Cerebellar cortex (tissue), 1 donor: ENCODE data around the gene PRKCZ.
"Not testable (repeated sequence)": the region's sequence is repeated elsewhere in the genome, so short reads cannot be mapped to it uniquely, and the experiment has no call there.

ENCODE experiments used
- DNase-seq: peaks from one replicate; pipeline ENCODE4 v3.0.0-alpha.2; 2015; ENCODE audit warnings: low spot score

PRKCZ gene

DNA sequence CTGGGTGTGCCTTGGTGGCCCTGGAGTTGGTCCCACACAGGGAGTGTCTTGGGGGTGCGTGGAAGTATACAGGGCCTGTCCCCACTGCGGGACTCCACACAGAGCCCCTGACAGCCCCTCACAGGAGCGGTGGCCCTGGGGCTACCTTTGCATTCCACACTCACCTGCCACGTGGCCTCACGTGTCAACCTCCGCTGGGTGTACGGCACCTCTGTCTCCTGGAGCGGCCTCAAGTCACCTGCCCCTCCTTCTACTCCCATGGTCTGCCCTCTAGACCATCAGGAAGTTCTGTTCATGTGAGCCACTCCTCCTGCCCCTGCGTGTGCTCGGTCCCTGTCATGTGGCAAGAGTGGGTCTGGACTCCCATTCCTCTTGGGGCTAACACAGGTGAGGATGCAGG is 85.7 kb downstream of the PRKCZ start:
- no peak for DNase-seq

DNA sequence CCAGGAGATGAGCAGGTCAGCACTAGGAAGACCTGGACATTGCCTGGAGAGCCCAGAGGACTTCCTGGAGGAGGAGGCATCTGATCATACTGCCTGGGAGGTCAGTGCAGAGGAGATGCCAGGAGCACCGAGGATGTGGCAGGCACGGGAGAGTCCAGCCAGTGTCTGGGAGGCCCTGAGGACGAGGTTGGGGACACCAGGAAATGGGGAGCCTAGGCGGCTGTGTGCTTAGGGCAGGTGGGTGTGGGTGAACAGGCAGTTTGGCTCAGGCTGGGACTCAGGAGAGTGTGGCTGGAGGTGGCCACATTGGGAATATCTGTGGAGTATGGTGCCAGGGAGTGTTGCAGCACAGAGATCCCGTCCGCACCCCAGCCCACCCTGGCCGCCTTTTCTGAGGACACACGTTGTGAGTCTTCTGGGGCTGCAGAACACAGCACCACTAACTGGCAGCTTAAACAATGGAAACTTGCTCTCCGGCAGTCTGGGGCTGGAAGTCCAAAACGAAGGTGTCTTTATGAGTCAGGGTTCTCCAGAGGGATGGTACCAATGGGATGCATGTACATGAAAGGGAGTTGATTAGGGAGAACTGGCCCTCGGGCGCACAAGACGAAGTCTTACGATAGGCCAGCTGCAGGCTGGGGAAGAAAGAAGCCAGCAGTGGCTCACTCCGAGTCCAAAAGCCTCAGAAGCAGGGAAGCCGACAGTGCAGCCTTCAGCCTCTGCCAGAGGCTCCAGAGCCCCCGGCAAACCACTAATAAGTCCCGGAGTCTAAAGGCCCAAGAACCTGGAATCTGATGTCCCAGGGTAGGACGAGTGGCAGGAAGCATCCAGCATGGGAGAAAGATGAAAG is 86.4 kb downstream of the PRKCZ start:
- peak; percentile 25 for DNase-seq

DNA sequence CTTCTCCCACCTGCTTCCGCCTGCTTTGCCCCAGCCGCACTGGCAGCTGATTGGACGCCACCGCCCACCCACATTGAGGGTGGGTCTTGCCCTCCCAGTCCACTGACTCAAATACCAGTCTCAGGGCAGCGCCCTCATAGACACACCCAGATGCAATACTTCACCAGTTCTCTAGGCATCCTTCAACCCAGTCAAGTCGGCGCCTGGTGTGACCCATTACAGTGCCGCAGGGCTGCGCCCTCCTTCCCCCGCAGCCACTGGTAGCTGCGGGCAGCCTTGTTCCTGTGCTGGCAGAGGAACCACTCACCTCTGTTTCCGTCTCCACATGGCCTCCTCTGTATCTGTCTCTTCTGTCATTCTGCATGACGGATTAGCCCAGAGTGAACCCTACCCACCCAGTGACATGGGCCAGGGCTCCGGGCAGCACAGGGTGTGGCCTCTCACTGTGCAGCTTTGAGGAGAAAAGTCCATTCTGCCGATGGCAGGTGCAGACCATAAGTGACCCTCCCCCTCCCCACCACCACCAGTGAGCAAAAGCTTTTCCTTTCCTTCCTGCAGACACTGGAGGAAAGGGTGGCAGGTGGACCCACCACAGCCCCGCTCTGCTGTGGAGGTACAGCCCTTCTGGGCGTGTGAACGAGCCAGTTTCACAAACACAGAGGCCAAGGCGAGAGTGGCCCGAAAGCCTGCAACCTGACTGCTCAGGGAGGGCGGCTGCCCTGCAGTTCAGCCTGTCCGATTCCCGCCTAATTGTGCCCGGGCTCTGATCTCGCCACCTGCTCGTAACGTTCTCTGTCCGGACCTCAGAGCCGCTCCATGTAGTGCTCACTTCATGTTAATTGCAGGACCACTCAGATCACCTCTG is 87.3 kb downstream of the PRKCZ start:
- peak; percentile 47 for DNase-seq

DNA sequence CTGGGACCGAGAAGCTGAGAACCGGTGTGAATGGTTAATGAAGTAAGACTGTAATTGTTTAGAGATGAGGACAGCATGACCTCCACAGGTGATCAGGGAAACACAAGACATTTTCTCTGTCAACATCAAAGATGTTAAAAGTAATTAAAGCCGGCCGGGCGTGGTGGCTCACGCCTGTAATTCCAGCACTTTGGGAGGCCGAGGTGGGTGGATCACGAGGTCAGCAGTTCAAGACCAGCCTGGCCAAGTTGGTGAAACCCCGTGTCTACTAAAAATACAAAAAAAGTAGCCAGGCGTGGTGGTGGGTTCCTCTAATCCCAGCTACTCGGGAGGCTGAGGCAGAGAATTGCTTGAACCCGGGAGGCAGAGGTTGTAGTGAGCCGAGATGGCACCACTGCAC is 88.9 kb downstream of the PRKCZ start:
- DNase-seq = not testable (repeated sequence)

DNA sequence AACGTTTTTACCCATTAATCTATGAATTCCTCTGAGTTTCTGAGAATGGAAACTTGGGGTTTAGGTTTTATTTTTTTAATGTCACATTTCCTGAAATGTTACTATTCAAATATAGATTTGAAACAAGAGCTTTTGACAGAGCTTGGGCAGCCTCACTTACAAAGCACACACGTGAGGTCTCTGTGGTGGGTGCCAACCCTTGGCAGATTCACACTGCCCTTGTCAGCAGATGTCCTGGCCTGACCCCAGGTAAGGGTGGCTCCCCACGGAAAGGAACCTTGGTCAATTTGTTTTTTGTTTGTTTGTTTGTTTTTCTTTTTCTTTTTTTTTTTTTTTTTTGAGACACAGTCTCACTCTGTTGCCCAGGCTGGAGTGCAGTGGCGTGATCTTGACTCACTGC is 90.8 kb downstream of the PRKCZ start:
- DNase-seq = no peak

DNA sequence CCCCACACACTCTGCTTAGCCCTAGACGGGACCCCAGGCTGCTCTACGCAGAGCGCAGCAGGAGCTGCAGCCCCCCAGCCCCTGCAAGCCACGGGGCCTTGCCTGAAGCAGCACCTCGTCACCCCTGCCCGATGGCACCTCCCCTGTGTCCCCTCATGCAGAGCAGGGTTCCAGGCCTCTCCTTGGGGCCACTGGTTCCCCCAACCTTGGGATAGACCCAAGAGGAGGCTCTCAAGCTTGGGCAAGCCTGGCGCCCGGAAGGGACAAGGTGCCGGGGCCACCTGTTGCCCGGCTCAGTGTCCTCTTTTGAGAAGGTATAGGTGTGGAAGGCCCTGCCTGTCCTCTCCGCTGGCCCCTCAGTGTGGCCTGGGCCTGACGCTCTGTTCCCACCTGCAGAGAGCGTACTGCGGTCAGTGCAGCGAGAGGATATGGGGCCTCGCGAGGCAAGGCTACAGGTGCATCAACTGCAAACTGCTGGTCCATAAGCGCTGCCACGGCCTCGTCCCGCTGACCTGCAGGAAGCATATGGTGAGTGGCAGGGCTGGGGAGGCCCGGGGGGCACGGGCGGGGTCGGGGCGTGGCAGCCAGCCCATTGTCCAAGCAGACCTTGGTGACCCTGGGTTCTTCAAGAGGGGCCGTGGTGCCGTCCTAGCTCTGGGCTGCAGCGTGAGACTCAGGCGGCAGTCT is 93.7 kb downstream of the PRKCZ start:
- no peak for DNase-seq

DNA sequence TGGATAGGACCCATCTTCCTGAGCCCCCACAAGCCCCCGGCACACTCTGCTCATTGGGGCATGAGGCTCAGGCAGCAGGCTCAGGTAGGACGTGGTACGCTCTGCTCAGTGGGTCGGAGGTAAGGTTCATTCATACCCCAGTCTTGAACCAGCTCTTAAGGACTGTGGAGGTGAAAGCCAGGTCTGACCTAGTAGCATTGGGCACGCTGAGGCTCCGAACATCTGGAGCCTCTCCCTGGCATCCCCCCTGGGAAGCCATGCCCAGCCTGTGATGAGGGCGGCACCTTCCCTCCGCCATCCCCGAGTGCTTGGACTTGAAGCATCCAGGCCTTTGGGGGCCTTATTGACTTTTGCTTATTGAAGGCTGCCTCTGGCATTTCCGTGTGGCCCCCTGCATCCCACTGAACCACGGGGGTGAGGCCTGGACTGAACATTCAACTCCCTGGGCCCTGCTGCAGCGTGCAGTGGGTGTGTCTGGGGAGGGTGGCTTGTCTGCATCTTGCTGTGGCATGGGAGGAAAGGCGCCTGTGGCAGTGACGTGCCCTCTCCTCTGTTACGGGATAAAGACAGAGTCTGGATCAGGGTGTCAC is 94.4 kb downstream of the PRKCZ start:
- no peak for DNase-seq

DNA sequence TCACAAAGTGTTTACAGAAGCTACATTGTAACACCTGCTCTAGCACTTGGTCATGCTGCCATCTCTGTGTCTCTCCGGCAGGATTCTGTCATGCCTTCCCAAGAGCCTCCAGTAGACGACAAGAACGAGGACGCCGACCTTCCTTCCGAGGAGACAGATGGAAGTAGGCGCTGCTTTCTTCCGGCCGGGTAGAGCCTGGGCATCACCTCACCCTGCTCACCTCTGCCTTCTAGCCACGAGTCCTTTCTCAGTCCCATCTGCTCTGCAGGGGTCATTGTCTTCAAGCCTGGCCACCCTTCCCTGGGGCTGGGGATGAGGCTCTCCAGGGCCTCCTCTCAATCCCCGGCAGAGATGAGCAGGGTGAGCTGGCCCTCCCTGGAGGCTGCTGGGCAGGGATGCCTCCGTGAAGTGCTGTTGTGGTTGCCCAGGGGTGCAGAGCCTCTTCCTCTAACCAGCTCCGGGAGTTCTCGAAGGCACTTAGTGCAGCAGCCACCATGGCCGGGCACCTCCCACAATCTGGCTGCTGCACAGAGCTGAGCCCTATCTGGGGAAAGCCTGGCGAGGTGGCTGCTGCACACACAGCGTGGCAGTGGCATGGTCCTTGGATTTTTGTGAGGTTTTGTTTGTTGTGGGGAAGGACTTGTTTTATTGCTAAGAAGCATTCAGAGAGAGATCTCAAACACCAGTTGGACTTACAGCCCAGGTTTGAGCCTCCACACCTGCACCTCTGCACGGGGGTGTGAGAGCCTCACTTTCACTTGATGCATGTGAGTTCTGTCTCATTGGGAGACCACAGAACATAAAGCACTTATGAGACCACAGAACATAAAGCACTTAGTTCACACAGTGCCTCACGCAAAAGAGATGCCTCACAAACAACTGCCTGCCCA is 96.0 kb downstream of the PRKCZ start:
- DNase-seq = no peak

DNA sequence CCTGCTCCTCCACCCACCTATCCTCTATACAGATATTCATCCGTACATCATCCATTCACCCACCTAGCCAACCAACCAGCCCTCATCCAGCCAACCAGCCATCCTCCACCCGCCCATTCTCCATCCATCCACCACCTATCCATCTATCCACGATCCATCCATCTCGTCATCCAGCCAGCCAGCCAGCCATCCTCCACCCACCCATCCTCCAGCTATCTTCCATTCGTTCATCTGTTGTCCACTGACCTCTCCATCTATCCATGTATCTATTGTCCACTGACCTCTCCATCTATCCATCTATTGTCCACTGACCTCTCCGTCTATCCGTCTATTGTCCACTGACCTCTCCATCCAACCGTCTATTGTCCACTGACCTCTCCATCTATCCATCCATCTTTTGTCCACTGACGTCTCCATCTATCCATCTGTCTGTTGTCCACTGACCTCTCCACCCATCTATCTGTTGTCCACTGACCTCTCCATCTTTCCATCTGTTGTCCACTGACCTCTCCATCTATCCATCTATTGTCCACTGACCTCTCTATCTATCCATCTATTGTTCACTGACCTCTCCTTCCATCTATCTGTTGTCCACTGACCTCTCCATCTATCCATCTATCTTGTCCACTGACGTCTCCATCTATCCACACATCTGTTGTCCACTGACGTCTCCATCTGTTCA is 96.8 kb downstream of the PRKCZ start:
- DNase-seq = no peak

DNA sequence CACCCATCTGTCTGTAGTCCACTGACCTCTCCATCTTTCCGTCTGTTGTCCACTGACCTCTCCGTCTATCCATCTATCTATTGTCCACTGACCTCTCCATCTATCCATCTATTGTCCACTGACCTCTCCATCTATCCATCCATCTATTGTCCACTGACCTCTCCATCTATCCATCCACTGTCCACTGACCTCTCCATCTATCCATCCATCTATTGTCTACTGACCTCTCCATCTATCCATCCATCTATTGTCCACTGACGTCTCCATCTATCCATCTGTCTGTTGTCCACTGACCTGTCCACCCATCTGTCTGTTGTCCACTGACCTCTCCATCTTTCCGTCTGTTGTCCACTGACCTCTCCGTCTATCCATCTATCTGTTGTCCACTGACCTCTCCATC is 97.7 kb downstream of the PRKCZ start:
- DNase-seq = not testable (repeated sequence)

DNA sequence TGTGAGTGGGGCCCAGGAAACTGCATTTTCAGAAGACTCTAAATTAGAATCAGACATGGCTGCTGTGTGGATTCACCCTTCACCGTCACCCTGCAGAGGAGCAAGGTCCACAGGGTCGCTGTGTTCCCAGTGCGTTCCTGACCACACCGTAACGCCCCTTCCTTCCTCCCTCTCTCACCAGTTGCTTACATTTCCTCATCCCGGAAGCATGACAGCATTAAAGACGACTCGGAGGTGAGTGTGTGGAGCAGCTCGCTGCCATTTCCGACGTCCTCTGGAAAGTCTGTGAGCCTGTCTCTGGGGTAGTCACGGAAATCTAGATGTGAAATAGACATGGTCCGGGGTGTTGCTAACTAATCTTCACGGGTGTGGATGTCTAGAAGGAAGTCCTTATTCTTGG is 98.5 kb downstream of the PRKCZ start:
- no peak for DNase-seq

DNA sequence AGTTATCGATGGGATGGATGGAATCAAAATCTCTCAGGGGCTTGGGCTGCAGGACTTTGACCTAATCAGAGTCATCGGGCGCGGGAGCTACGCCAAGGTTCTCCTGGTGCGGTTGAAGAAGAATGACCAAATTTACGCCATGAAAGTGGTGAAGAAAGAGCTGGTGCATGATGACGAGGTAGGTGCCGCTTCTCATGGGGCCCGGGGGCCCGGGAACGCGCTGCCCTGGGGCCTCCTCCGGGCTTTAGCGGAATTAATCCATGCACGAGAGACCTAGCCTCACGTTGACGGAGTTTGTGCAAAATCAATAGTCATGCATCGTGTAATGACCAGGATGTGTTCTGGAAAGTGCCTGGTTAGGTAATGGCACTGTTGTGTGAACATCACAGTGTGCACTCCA is 100.6 kb downstream of the PRKCZ start:
- DNase-seq = no peak

DNA sequence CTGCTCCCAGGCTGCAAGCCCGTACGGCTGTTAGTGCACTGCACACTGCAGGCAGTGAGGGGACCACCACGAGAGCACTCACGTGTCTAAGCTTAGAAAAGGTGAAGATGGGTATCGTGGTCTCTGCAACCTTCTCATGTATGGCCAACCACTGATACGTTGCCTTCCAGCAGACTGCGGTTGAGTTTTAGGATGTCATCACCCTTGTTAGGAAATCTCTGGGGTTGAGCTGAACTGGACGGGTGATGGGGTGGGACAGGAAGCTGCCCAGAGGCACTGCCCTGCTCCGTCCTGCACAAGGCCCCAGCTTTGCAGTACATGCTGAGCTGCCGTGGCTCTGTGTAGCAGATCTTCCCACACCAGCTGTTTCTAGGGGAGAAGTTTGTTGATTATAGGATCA is 101.0 kb downstream of the PRKCZ start:
- no peak for DNase-seq

DNA sequence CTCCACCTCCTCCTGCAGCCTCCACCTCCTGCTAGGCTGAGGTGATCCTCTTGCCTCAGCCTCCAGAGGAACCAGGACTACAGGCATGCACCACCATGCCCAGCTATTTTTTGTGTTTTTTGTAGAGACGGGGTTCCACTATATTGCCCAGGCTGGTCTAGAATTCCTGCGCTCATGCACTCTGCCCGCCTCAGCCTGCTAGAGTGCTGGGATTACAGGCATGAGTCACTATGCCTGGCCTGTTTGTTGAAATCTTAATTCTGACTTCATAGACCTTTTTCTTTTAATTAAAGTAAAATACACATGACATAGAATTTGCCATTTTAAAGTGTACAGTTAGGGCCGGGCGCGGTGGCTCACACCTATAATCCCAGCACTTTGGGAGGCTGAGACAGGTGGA is 101.7 kb downstream of the PRKCZ start:
- no peak for DNase-seq

DNA sequence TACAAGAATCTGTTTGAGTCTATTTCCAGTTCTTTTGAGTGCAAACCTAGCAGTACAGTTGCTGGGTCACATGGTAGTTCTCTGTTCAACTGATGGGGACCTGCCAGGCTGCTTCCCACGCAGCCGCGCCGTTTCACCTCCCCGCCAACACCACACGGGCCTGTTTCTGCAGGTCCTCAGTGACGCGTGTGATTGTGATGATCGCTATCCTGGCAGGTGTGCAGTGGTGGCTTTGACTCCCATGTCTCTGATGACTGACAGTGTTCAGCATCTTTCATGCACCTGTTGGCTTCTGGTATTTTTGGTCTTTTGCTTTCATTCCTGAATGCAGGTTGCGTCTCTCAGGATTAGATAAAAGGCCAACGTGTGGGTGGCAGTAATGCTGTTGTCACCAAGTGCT is 102.7 kb downstream of the PRKCZ start:
- DNase-seq = no peak

DNA sequence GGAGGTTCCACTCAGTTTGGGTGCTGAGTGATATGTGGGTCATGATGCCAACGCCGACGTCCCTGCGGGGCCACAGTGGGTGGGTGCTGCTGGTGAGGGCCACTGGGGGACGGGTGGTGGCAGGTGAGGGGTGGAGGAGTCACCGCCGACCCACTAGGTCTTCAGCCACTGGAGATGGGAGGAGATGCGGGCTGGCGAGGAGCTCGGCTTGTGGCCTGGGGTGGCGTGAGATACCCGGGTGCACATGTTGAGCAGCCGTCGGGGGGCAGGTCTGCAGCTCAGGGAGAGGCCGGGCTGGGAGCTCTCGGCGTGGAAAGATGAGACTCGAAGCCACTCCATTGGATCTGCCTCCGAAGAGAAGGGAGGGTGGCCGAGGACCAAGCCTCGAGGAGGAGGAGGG is 103.8 kb downstream of the PRKCZ start:
- DNase-seq = no peak

DNA sequence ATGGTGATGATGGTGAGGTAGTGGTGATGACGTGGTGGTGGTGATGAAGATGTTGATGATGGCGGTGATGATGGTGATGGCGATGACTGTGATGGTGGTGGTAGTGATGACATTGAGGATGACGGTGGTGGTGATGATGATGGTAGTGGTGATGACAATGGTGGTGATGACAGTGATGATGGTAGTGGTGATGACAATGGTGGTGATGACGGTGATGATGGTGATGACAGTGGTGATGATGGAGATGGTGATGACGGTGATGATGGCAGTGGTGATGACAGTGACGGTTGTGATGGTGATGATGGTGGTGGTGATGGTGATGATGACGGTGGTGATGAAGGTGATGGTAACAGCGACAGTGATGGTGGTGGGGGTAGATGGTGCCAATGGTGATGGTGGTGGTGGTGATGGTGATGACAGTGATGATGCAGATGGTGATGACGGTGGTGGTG is 105.0 kb downstream of the PRKCZ start:
- no peak for DNase-seq

DNA sequence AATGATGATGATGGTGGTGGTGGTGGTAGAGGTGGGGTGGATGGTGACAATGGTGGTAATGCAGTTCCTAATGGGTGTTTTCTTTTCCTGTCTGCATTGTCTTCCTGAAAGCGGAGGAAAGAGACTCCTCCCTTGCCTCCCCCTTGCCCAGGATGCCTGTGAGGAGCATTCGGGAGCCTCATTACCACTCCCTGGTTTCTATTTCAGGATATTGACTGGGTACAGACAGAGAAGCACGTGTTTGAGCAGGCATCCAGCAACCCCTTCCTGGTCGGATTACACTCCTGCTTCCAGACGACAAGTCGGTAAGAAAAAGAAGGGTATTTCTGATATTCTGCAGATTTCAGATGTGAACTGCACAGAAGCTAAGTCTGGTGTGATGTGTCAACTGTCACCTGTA is 105.6 kb downstream of the PRKCZ start:
- no peak for DNase-seq

DNA sequence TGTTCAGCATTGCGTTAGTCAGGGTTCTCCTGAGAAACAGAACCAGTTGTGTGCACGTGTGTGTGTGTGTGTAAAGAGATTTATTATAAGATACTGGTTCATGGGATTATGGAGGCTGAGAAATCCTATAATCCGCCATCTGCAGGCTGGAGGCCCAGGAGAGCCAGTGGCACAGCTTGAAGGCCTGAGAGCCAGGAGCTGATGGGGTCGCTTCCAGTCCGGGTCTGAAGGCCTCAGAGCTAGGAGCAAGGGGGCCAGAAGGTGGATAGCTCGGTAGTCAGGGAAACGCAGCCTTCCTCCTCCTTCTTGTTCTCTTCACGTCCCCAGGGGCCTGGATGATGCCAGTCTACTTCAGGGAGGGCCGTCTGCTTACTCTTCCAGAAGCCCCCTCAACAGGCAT is 106.7 kb downstream of the PRKCZ start:
- no peak for DNase-seq

DNA sequence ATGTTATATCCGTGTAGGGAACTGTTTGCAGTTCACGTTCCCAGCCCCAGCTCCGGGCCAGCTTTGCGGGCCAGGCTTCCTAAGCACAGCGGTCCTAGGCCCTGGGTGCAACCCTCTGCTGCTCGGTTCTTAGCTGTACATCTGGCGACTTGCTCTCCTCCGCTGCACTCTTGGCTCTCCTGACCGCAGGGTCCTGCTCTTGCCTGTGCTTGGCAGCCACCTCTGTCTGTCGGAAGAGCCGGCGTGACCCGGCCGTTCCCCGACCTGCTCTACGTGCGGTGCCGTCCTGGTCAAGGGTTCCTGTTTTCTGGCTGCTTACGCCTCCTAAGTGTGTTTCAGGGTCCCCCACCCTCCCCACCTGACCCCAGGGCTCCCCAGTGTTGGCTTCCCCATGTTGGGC is 107.6 kb downstream of the PRKCZ start:
- DNase-seq = no peak

DNA sequence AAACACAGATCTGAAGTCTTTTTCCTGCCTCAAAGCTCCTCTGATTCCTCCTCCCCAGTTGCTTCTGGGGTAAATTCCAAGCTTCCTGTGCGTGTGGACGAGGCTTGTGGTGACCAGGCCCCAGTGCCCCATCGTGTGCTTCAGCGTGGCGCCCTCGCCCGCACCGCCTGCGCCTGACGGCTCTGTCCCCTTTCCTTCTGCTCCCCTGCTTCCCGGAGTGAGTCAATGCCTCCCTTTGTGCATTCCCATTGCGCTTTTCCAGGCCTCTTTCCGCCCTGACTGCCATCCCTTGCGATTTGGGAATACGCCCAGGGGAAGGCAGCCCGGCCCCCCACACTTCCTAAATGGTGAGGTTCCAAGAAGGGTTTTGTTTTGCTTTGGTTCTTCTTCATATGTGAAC is 108.1 kb downstream of the PRKCZ start:
- no peak for DNase-seq
